GM21367 (cell line): Measurements from ENCODE around the gene ST6GAL2.

Experiments used
- ATAC-seq: cut with Tn5 transposase; IDR thresholded peaks from one replicate; pipeline ENCODE4 v1.9.1; 2021; ENCODE audit not compliant: unreplicated experiment

Gene ST6GAL2

GRCh38 chr2:106885971-106886915 lies at the start of gene ST6GAL2:
ST6GAL2 (minus strand) TSS chr2:106886167; CDS start chr2:106843977, 42,190 bp downstream.
- ATAC-seq: no peak

GRCh38 chr2:106932644-106933043 lies 46.7 kb upstream of the ST6GAL2 start:
- ATAC-seq: no peak

GRCh38 chr2:106931717-106932335 lies 45.9 kb upstream of the ST6GAL2 start:
- no peak for ATAC-seq

GRCh38 chr2:106921451-106921850 lies 35.5 kb upstream of the ST6GAL2 start:
- no peak for ATAC-seq

DNA sequence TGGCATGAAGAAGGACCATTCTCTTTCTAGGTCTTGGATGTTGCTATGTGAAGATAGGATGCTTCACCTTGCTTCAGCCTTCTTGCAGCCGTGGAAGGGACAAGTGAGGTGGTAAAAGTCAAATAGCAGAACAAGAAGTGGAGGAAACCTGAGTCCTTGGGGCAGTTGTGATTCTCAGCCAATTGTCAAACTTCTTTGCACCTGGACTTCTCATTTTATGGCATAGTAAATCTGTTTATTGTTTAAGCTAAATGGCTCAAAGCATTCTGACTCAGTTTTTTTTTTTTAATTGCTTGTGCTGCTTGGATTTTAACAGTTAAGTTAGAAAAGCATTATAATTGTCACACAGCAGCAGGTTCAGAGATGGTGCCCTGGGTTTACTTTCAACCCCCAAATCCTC lies 33.0 kb upstream of the ST6GAL2 start:
- ATAC-seq: no peak

- no peak for ATAC-seq
These were observed 18.3 kb upstream of the ST6GAL2 start for GRCh38 chr2:106904242-106904641.

DNA sequence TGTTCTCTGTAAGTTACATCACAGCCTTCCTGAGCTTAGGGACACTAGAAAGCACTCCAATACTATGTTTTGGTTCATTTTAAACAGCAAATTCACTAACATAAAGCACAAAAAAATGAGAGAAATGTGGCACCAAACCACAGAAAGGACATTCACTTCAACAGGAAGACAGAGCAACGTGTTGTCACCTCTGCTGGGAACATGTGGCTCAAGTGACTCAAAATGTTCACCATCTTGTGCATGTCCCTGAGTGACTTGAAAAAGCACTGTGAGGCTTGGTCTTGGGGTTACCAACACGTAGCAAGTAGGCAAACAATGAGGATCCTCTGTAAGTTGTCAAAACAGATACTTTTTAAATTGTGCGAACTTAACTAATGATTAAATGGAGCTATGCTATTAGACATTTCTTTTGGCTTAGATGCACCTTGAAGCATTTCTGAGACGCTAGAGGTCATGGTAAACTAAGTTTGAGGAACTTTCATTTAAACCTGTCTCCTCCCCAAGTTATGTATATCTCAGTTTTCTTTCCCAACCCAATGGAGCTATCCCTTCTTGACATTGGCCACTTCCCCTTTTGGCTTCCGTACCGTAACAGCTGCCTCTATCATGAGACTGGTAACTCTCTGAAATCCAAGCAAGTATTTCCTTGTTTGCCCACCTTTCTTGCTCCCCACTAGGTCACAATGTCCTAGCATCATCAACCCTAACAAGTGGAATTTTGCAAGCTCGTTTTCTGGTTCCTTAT lies 14.0 kb upstream of the ST6GAL2 start:
- ATAC-seq: no peak

GRCh38 chr2:106894545-106894944 lies 8.6 kb upstream of the ST6GAL2 start:
- no peak for ATAC-seq

- no peak for ATAC-seq
These were observed 6.1 kb upstream of the ST6GAL2 start for GRCh38 chr2:106892048-106892447.

- no peak for ATAC-seq
These were observed 4.6 kb upstream of the ST6GAL2 start for GRCh38 chr2:106890606-106891005.

DNA sequence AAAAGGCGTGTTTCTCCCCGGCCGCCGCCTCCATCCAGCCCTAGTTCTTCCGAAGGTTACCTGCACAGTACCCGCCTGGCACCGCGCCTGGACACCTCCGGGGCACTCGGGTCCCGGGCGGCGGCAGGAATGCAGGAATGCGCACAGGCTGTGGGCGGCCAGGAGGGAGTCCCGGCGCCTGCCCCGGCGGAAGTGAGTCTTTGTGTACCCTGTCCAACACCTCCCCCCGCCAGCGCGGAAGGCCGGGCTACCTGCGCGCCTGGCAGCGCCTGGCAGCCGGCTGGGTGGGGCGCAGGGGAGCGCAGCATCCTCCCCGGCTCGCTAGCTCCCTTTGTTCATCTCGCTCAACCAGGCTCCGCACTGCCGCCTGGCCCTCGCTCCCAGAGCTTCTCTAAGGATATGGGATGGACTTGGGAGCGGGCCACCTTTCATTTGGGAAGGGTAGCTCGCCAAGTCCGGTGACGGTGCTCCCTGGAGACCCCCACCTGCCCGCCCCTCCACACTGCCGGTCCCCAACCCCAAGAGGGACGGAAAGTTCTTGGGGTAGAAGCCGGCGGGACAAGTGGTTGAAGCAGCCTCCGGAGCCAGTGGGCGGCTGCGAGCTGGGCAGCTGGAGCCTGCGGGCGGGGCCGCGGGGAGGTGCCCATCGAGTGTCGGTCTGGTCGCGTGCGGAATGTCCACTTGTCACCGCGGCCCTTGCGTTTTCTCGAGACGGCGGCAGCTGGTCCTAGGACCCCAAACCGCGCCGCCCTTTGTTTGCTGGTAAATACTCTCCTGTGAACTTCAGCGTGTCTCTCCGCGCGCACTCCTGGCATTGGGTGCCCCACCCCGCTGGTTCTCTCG lies 1.2 kb upstream of the ST6GAL2 start:
- no peak for ATAC-seq

- ATAC-seq: no peak
These were observed 638 bp downstream of the ST6GAL2 start for GRCh38 chr2:106885329-106885728.

GRCh38 chr2:106882673-106883072 lies 3.3 kb downstream of the ST6GAL2 start:
- no peak for ATAC-seq

DNA sequence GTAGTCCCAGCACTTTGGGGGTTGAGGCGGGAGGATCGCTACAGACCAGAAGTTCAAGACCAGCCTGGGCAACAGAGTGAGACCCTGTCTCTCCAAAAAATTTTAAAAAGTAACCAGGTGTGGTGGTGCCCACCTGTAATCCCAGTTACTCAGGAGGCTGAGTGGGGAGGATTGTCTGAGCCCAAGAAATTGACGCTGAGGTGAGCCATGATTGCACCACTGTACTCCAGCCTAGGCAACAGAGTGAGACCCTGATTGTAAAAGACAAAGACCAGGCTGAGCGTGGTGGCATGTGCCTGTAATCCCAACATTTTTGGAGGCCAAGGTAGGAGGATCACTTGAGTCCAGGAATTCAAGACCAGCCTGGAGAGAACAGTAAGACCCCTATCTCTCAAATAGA lies 7.8 kb downstream of the ST6GAL2 start:
- no peak for ATAC-seq

DNA sequence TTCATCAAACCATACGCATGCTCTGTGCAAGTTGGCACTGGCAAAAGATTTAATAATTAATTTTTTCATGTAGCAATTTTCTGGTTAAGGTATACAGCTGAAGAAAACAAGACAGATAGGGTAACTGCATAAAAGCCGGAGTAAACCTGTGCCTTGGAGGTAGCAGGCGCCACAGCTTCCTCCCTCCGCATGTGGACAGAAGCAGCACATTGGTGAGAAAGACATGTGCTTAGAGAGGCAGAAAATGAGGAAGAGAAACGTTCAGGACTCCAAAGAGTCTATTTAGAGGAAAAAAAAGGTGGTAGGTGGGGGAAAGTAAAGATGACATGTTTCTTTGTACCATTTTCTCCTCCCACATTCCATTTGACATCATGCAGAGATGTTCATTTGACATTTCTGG lies 9.3 kb downstream of the ST6GAL2 start:
- ATAC-seq: no peak

GRCh38 chr2:106869512-106870275 lies 16.3 kb downstream of the ST6GAL2 start:
- no peak for ATAC-seq

DNA sequence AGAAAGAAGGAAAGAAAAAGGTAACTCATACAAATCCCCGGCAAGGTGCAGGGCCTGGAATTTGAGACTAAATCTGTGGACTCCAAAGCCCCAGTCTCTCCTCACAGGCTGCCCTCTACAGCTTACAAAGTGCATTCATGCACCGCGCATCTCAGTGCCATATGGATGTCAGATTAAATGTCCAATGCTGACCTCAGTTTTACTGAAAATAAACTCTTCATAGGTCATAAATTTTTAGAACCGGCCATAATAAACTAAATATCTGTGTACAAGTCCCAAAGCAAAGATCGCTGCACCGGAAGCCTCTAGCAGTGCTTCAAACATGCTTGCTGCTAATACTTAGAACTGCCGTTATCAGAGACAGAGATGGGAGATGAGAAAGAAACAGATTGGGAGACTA lies 17.7 kb downstream of the ST6GAL2 start:
- no peak for ATAC-seq

GRCh38 chr2:106867196-106867953 lies 18.6 kb downstream of the ST6GAL2 start:
- ATAC-seq: no peak

- no peak for ATAC-seq
These were observed 19.3 kb downstream of the ST6GAL2 start for GRCh38 chr2:106866641-106867040.
